IMR-90 (cell line): ENCODE measurements around the gene CDK1.

ENCODE experiments used
- BHLHE40 ChIP-seq: fragments of 150-350 bp; IDR thresholded peaks from 2 replicates; pipeline ENCODE4 v1.6.1; 2016; ENCODE audit warnings: mild to moderate bottlenecking, low read depth, low read length
- MAFK ChIP-seq: IDR thresholded peaks from 2 replicates; pipeline ENCODE4 v1.6.1; 2012; ENCODE audit warnings: low read depth, low read length, improper control_type of control experiment
- MXI1 ChIP-seq: IDR thresholded peaks from 2 replicates; pipeline ENCODE4 v1.6.1; 2012; ENCODE audit warnings: low read depth, mild to moderate bottlenecking, low read length, moderate library complexity, borderline replicate concordance
- POLR2A ChIP-seq: IDR thresholded peaks from 2 replicates; pipeline ENCODE4 v1.6.1; 2012; ENCODE audit warnings: mild to moderate bottlenecking, low read depth, low read length
- RAD21 ChIP-seq: IDR thresholded peaks from 2 replicates; pipeline ENCODE4 v1.6.1; 2012; ENCODE audit warnings: low read length, improper control_type of control experiment
- RCOR1 ChIP-seq: IDR thresholded peaks from 2 replicates; pipeline ENCODE4 v1.6.1; 2012; ENCODE audit warnings: mild to moderate bottlenecking, low read length, improper control_type of control experiment; ENCODE audit not compliant: insufficient replicate concordance
- TF ChIP-seq, protein P1 (sequence below): conservative IDR thresholded peaks from 2 replicates; pipeline ENCODE4 v1.5.1; 2012; ENCODE audit warnings: mild to moderate bottlenecking, low read depth, low read length, improper control_type of control experiment

DNA sequence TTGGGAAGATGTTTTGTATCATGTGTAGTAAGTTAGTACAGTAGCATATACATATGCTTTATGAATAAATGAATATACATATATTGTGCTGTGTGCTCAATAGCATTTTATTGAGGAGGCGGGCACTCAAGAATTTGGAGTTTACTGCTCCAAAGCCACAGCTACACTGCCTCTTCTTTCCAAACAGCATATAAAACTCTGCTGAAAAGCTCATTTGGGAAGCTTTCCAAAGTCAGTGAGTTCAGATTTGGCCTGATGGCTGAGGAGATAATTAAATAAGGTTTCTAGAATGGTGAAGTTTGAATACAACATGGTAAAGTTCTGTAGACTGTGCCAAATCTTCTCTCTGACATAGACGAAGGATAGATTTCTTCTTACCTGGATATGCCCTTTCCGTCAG lies 29.8 kb downstream of the CDK1 start:
- TF ChIP-seq MXI1: no peak
- TF ChIP-seq RAD21: no peak
- no peak for TF ChIP-seq POLR2A
- no peak for TF ChIP-seq BHLHE40
- TF ChIP-seq, protein P1, sequence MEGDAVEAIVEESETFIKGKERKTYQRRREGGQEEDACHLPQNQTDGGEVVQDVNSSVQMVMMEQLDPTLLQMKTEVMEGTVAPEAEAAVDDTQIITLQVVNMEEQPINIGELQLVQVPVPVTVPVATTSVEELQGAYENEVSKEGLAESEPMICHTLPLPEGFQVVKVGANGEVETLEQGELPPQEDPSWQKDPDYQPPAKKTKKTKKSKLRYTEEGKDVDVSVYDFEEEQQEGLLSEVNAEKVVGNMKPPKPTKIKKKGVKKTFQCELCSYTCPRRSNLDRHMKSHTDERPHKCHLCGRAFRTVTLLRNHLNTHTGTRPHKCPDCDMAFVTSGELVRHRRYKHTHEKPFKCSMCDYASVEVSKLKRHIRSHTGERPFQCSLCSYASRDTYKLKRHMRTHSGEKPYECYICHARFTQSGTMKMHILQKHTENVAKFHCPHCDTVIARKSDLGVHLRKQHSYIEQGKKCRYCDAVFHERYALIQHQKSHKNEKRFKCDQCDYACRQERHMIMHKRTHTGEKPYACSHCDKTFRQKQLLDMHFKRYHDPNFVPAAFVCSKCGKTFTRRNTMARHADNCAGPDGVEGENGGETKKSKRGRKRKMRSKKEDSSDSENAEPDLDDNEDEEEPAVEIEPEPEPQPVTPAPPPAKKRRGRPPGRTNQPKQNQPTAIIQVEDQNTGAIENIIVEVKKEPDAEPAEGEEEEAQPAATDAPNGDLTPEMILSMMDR: no peak
- TF ChIP-seq MAFK: no peak
- TF ChIP-seq RCOR1: no peak
